ENCODE results near the gene DYNC1I1.

DNA sequence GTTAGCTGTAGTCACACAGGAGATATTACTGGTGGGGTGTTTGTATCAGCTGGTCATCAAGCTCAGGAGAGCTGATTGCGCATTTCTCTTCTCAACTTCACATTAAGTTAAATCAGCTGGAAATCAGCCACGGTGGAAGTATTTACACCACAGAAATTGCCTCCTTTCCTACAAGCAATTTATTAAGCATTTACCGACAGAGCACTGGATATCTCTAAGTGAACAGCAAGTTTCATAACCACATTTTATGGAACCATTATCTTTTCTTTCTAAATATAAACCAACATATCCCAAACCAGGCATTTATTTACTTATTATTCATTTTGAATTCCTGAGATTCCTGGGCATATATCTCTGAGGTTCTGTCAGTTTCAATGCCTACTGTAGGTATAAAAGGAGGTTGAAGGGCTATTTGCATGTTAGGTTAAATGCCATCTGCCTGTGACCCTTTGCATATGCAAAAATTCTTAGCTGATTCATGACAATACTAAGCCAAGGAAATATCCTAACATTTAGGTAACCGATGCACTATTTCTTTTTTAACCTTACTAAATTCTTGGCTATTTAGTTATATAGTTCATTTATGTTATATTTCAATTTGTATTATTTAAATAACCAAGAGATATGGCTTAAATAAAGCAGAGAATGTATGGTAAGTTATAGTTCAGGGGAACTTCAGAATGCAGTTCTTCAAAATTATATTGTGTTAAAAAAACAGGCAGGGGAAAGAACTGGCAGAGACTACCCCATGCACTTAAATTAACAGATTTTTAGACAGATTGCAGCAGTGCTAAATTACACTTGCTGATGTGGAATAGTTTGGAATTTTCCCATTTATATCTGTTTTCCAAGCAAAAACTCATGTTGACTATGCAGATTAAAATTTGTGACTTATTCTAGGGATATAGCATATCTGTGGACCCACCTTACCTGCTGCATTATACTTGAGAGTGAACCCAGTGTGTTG is 56.8 kb downstream of the DYNC1I1 start:
- TF ChIP-seq, protein P1, sequence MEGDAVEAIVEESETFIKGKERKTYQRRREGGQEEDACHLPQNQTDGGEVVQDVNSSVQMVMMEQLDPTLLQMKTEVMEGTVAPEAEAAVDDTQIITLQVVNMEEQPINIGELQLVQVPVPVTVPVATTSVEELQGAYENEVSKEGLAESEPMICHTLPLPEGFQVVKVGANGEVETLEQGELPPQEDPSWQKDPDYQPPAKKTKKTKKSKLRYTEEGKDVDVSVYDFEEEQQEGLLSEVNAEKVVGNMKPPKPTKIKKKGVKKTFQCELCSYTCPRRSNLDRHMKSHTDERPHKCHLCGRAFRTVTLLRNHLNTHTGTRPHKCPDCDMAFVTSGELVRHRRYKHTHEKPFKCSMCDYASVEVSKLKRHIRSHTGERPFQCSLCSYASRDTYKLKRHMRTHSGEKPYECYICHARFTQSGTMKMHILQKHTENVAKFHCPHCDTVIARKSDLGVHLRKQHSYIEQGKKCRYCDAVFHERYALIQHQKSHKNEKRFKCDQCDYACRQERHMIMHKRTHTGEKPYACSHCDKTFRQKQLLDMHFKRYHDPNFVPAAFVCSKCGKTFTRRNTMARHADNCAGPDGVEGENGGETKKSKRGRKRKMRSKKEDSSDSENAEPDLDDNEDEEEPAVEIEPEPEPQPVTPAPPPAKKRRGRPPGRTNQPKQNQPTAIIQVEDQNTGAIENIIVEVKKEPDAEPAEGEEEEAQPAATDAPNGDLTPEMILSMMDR (IDR thresholded peaks at IDR 0.05; ENCODE audit: insufficient read depth, low read length, poor library complexity, severe bottlenecking) = no peak
- TF ChIP-seq EZH2phosphoT487 (conservative IDR thresholded peaks at IDR 0.05; ENCODE audit: low read length) = no peak
